Upper lobe of left lung (tissue), 6 donors: ENCODE results near the gene CISH. TPM values are rescaled to one million over a fixed set of nuclear protein-coding genes. Genes with fewer than 3 reads are reported as not detected.

Experiments
- ATAC-seq, 2 donors: fragments of 200-7000 bp; cut with Tn5 transposase; one replicate each; pipeline ENCODE4 v1.9.1; 2022; ENCODE audit warnings: mild to moderate bottlenecking in 2 of 2, moderate library complexity in 2 of 2; ENCODE audit not compliant: low FRiP score in 2 of 2
- DNase-seq, 2 donors: peaks; one replicate each; pipeline ENCODE4 v3.0.0-alpha.2; 2019 to 2020
- H3K27ac ChIP-seq, 4 donors: fragments of 200-600 bp; sonication (generic); one replicate each; pipeline ENCODE4 v1.5.1; 2016 to 2019
- H3K27me3 ChIP-seq, 4 donors: fragments of 200-600 bp; sonication (generic); one replicate each; pipeline ENCODE4 v1.5.1; 2017 to 2019
- H3K36me3 ChIP-seq, 4 donors: fragments of 200-600 bp; sonication (generic); one replicate each; pipeline ENCODE4 v1.5.1; 2016 to 2019
- H3K4me1 ChIP-seq, 4 donors: fragments of 200-600 bp; sonication (generic); one replicate each; pipeline ENCODE4 v1.5.1; 2018 to 2019
- H3K4me3 ChIP-seq, 4 donors: fragments of 200-600 bp; sonication (generic); one replicate each; pipeline ENCODE4 v1.5.1; 2017 to 2019; ENCODE audit warnings: mild to moderate bottlenecking in 2 of 4, moderate library complexity in 1 of 4
- H3K9me3 ChIP-seq, 4 donors: fragments of 200-600 bp; sonication (generic); one replicate each; pipeline ENCODE4 v1.5.1; 2018 to 2019
- CTCF ChIP-seq, 6 experiments: fragments of 450-650 bp in 4 of 6; fragments of 200-600 bp in 2 of 6; sonication (generic) in 2 of 6; IDR thresholded peaks; one replicate each; pipeline ENCODE4 v1.5.1; 2016 to 2019; ENCODE audit warnings: antibody characterized with exemption in 6 of 6
- EP300 ChIP-seq, 4 donors: sonication (generic); formaldehyde crosslinking; IDR thresholded peaks; one replicate each; pipeline ENCODE4 v1.5.1; 2017; ENCODE audit warnings: antibody characterized with exemption in 4 of 4, control low read depth in 2 of 4
- POLR2A ChIP-seq, 4 donors: fragments of 450-650 bp; IDR thresholded peaks; one replicate each; pipeline ENCODE4 v1.5.1; 2016 to 2017; ENCODE audit warnings: antibody characterized with exemption in 4 of 4, mild to moderate bottlenecking in 2 of 4
- POLR2AphosphoS5 ChIP-seq, 2 donors: sonication (generic); formaldehyde crosslinking; IDR thresholded peaks; one replicate each; pipeline ENCODE4 v1.5.1; 2017; ENCODE audit warnings: antibody characterized with exemption in 2 of 2
- WGBS, 2 donors: methylation state at CpG; one replicate each; pipeline ENCODE4 v1.1.5; 2017 to 2018; 5-methylcytosine and 5-hydroxymethylcytosine counted together
- total RNA-seq, 6 donors: library from RNA; depleted of rRNA in 4 of 6; stranded (reverse); fragments of >200 nt in 4 of 6; gene quantifications; one replicate each; pipeline versions ENCODE4 v1.1.0 to v1.2.1, GENCODE V29; 2016 to 2021
- donor health status: DM: no; HTN: no; CAD: no; lungs with moderate emphysema.
- donor health status: DM: no; HTN: yes; CAD: no; lungs with severe emphysema.

The CISH gene
- total RNA-seq, 6 donors from 2014 or later, result 35.8 to 66.9 (median 43.1) TPM

- ATAC-seq (no peak), DNase-seq (peak in 1 of 2 donors; percentile 63)
- H3K27ac ChIP-seq, result peak overlapping the region; percentile 23 to 96 (median 94)
- peaks cover 62 to 93% (median 89%) of the 10 kb centered on the region in 4 donors for H3K4me1 ChIP-seq
- H3K27me3 ChIP-seq, result no peaks in the 10 kb centered on the region
- H3K9me3 ChIP-seq, result no peaks in the 10 kb centered on the region
- WGBS, 2 donors, result 77 to 79% methylated on average over 14 to 29 of the region's 29 CpGs
- H3K4me3 ChIP-seq, result peak overlapping the region in 3 of 4 donors; percentile 70 to 81 (median 80)
- TF ChIP-seq POLR2AphosphoS5 (IDR thresholded peaks at IDR 0.05), result no peak
- TF ChIP-seq CTCF (IDR thresholded peaks at IDR 0.05), result no peak
- peak in 1 of 4 donors; percentile 7 for TF ChIP-seq POLR2A (IDR thresholded peaks at IDR 0.05)
- TF ChIP-seq EP300 (IDR thresholded peaks at IDR 0.05), result no peak
- peaks cover 0 to 56% (median 23%) of the 10 kb centered on the region in 4 donors for H3K36me3 ChIP-seq
Observed at GRCh38 chr3:50607271-50608091, 4.1 kb downstream of the CISH start.

- Histone ChIP-seq H3K4me3 (peak overlapping the region in 1 of 4 donors; percentile 70), H3K27me3 (no peaks in the 10 kb centered on the region), H3K27ac (peak overlapping the region; percentile 94 to 96 (median 95)), H3K9me3 (no peaks in the 10 kb centered on the region), H3K36me3 (peaks cover 0 to 56% (median 23%) of the 10 kb centered on the region in 4 donors), H3K4me1 (peaks cover 66 to 97% (median 97%) of the 10 kb centered on the region in 4 donors)
- TF ChIP-seq EP300 (IDR thresholded peaks at IDR 0.05), result no peak
- TF ChIP-seq POLR2AphosphoS5 (IDR thresholded peaks at IDR 0.05), result no peak
- no peak for TF ChIP-seq POLR2A (IDR thresholded peaks at IDR 0.05)
- no peak for TF ChIP-seq CTCF (IDR thresholded peaks at IDR 0.05)
- ATAC-seq, result no peak
- WGBS, 2 donors, result 35 to 59% methylated on average over 6 of the region's 6 CpGs
- peak in 1 of 2 donors; percentile 34 for DNase-seq
Observed at GRCh38 chr3:50606596-50606995, 5.0 kb downstream of the CISH start.

- Histone ChIP-seq H3K27ac (peak overlapping the region; percentile 94 to 96 (median 95)), H3K36me3 (peaks cover 0 to 56% (median 23%) of the 10 kb centered on the region in 4 donors), H3K4me1 (peaks cover 72 to 99% (median 98%) of the 10 kb centered on the region in 4 donors), H3K9me3 (no peaks in the 10 kb centered on the region), H3K4me3 (peak overlapping the region in 1 of 4 donors; percentile 70), H3K27me3 (no peaks in the 10 kb centered on the region)
- TF ChIP-seq EP300 (IDR thresholded peaks at IDR 0.05) (peak in 1 of 4 donors; percentile 67), POLR2A (IDR thresholded peaks at IDR 0.05) (peak in 1 of 4 donors; percentile 46), CTCF (IDR thresholded peaks at IDR 0.05) (no peak), POLR2AphosphoS5 (IDR thresholded peaks at IDR 0.05) (peak in 1 of 2 donors; percentile 21)
- no peak for ATAC-seq
- DNase-seq, result peak; percentile 52 to 85
- WGBS, 2 donors, result 48 to 60% methylated on average over 5 of the region's 5 CpGs
Observed at GRCh38 chr3:50605901-50606326, 5.7 kb downstream of the CISH start.

GRCh38 chr3:50604628-50605588 is 6.7 kb downstream of the CISH start:
- Histone ChIP-seq H3K4me1 (peaks cover 73 to 100% (median 99%) of the 10 kb centered on the region in 4 donors), H3K27me3 (no peaks in the 10 kb centered on the region), H3K9me3 (no peaks in the 10 kb centered on the region), H3K36me3 (peaks cover 0 to 54% (median 23%) of the 10 kb centered on the region in 4 donors), H3K4me3 (no peak overlapping the region), H3K27ac (peak overlapping the region; percentile 94 to 96 (median 95))
- 54 to 71% methylated on average over 11 to 14 of the region's 14 CpGs for WGBS, 2 donors
- no peak for ATAC-seq
- TF ChIP-seq CTCF (IDR thresholded peaks at IDR 0.05) (no peak), POLR2A (IDR thresholded peaks at IDR 0.05) (no peak), EP300 (IDR thresholded peaks at IDR 0.05) (peak in 1 of 4 donors; percentile 39), POLR2AphosphoS5 (IDR thresholded peaks at IDR 0.05) (peak in 1 of 2 donors; percentile 40)
- peak; percentile 57 to 81 for DNase-seq
